NCI-H1694 treated with DMSO at 0.1 percent for 48 hours (cell line): Measurements from ENCODE around the gene RAMP3.
"Not testable (repeated sequence)": the region's sequence is repeated elsewhere in the genome, so short reads cannot be mapped to it uniquely, and the experiment has no call there.

Experiments used
- DNase-seq: peaks from one replicate; lab custom pipeline; 2025; lab: John Stamatoyannopoulos, UW

The RAMP3 gene

DNA sequence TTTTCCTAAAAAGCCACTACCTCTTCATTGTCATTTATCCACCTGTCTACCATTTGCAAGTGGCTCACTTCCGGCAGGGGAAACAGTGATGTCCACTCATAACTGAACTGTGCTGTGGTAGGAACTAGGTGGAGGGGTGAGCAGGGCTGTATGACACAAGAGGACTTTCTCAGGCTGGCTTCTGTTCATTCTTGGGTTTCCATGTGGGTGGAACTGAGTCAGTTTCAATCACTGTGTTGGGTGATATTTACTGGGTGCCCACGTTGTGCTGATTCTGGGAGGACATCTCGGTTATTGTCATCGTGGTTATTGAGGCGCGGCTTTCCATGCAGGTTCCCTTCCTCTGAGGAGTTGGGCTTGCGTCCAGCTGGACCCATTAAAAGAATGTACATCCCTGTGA lies 38.8 kb downstream of the RAMP3 start:
- no peak for DNase-seq

DNA sequence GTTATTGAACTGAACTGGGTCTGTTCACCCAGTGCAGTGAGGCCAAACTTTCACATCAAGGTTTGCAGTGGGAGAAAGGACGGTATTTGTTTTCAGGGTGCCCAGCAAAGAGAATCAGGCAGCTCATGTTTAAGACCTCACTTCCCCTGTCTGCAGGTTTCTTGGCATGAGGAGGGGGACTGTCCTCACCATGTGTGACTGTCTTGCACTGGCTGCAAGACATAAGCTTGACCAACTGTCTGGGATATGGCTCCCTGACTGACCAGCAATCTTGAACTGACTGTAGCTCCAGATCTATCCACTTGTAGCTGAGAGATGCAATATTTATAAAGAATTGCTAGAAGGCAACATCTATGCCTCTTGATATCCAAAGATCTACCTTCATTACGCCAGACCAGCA lies 39.9 kb downstream of the RAMP3 start:
- DNase-seq: no peak

DNA sequence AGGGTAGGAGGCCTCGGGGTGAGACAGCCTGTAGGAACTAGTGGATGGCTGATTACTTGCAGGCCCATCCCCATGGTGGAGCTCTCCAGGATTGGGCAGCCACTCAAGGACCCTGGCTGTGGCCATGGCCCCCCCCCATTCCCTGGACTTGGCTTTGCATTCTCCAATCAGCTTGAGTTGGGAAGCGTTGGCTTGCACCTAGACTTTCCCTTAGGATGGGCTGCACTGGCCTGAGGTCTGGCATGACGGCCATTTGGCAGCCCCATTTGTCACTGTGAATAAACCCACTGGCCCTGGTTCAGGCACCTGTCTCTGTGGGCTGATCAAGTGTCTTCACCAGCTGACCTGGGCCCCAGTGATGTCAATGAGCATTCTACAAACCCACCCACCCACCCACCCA lies 41.4 kb downstream of the RAMP3 start:
- no peak for DNase-seq

DNA sequence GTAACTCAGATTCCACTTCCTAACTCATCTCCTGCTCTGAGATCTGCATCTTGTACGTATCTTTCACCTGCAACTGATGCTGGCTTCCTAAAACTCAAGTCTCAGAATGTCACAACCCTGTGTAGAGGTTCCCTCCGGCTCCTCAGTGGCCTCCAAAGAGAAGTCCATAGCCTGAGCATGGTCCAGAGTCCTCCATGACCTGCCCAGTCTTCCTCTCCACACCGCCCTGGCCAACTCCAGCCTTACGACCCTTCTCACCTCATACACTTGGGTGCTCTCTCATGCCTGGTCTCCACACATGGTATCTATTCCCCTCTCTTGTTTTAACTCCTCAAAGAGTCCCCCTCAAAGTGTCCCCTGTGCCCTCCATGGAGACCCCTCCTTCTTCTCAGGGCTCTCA lies 41.9 kb downstream of the RAMP3 start:
- no peak for DNase-seq

DNA sequence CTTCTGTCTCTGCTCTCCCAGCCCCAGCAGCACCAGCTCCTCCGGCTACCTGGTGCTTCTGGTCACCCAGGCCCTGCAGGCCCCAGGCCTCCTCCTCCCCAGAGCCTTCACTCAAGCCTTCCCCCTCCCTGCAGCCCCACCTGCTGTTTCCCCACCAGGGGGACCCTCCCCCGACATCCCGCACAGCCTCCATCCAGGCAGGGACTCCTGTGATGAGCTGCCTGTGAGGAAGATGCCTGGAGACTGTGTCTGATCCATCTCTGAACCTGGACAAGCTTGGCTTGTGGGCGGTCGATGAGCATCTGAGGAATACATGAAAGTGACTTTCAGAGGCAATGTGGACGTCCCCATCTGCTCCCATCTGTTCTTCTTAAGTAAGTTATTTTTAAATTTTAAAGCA lies 45.0 kb downstream of the RAMP3 start:
- no peak for DNase-seq

DNA sequence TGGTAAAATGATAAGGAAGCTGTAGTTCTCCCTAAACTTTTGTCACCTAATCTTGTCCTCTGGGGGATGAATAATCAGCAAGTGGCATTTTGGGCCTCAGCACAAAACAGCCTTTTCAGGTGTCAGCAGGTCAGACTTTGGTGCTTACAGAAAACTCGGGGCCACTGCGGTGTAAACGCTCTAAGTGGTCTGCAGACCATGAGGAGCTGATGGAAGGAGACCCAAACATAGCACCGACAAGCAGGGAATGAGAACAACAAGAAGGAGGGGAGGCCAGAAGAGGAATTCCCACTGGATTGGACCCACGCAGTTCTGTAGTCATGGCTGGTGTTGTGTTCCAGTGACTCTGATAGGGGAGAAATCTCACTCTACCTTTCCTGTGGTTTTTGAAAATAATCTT lies 45.4 kb downstream of the RAMP3 start:
- no peak for DNase-seq

DNA sequence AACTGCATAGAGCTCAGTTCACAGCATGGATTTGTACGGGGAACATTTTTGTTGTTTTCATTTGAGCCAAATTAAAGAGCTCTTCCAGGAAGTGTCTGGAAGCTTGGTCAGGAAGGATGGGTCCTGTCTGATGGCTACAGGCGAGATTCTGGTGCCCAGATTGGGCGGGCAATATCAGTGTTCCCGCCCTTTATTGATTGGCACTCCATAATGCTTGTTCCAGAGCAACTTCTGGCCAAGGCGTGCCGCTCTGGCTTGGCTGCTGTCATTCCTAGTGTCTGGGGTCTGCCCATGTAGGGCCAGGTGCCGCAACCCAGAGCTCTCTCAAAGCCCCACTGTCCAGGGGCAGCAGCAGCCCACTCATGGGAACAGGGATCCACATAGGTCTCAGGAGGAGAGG lies 45.9 kb downstream of the RAMP3 start:
- no peak for DNase-seq

DNA sequence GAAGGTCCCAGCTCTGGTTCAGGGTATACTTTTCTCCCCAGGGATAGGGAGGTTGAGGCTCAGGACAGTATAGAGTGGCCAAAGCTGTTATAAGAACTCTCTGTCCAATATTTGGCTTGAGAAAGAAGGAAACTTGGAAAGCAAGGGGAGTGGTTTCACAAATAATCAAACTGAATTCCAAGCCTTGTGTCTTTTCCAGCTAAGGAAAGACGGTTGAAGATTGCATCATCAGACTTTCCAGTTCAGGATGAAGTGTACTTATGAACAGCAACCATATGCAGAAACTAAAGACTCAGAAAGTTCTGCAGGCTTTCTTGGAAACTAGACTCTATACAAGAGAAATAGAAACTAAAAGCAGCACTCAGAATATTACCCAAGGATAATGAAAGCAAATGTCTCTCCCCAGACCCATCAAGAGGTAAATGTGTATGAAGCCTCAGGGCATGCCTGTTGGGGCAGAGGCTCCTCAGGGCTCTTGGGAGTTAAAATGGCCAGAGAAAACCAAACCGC lies 46.4 kb downstream of the RAMP3 start:
- DNase-seq: no peak

DNA sequence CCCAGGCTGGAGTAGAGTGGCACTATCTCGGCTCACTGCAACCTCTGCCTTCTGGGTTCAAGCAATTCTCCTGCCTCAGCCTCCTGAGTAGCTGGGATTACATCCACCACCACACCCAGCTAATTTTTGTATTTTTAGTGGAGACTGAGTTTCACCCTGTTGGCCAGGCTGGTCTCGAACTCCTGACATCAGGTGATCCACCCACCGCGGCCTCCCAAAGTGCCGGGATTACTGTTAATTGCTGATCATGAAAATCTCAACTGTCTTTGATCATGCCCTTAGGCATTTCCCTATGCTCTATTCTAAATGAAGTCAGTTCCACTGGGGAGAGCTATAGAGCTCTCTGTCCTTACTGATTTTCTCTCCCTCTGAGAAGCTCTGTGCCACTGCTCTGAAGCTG lies 48.7 kb downstream of the RAMP3 start:
- DNase-seq: not testable (repeated sequence)

DNA sequence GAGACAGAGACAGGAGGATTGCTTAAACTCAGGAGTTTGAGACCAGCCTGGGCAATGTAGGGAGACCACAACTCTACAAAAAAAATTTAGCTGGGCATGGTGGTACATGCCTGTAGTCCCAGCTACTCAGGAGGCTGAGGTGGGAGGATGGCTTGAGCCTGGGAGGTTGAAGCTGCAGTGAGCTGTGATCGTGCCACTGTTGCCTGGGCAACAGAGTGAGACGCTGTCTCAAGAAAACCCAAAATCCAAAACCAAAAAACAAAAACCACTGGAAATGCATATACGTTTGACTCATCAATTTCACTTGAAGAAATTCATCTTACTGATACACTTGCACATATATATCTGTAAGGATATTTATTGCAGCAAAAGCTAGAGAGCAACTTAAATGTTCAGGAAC lies 52.3 kb downstream of the RAMP3 start:
- DNase-seq: not testable (repeated sequence)

DNA sequence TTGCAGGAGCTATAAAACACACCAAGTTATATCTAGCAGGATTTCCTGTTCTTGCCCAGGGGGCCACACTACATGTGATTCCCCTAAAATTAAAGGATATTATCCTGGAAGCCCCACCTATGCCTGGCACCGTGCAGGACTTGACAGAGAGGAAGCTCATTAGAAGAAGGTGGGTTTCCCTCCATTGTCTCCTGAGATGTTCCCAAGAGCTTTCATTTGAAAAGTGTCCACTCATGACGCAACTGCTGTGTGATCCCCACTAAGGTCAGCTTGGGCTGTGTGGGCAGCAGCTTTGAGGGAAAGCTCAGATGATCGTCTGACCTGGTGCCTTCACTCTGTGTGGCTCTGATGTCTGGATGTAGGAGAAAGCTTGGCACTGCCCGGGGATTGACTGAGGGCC lies 53.5 kb downstream of the RAMP3 start:
- no peak for DNase-seq

DNA sequence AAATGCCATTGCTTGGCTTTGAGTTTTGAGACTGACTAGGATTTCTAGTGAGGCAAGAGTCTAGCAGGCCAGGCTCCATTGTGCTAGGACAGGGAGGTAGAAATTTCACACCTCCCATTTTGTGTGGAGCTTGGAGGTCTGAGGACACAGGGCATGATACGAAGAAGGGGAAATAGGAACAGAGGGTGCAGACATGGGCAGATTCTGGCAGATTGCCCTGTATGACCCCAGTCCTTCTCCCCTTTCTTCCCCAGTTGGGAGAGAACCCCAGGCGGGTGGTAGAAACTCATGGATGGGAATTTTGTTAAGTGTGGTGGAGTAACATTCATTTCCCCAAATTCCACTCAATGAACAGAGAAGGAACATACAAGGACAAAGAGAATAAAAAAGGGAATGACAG lies 54.4 kb downstream of the RAMP3 start:
- no peak for DNase-seq

DNA sequence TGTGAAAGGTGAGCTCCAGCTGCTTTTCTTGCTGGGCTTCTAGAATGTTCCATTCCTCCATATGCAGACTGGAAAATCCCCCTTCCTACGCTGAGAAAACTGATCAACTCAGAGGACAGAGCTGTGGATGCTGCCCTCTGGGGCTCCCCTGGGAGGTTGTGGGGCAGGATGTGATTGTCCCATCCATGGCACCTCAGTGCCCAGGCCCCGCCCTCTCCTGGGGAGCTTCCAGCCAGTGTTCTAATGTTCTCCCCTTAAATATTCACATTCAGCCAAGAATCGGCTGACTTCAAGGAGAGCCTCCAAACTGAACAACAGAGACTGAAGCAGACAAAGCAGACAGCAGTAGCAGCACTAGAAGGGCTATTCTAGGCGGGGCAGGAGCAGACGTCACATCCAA lies 55.0 kb downstream of the RAMP3 start:
- no peak for DNase-seq

DNA sequence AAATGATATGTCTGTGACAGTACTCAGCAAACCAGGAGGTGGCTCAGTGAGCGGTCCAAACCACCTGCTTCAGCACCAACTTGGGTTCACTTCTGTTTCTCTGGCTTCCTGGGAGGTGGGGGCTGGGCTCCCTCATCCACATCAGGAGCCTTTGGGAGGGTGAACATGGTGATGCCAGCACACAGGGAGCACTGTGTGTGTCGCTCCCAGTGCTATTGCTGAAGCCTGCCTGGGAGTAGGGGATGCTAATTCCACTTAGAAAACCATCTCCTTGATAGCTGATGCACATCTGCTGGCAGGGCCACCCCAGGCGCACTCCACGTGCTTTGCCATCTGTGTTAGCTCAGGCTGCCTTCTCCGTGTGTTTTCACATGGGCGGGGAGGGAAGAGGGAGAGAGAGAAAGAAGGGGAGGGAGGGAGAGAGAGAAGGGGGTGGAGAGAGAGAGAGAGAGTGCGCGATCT lies 58.0 kb downstream of the RAMP3 start:
- peak; percentile 79 for DNase-seq

DNA sequence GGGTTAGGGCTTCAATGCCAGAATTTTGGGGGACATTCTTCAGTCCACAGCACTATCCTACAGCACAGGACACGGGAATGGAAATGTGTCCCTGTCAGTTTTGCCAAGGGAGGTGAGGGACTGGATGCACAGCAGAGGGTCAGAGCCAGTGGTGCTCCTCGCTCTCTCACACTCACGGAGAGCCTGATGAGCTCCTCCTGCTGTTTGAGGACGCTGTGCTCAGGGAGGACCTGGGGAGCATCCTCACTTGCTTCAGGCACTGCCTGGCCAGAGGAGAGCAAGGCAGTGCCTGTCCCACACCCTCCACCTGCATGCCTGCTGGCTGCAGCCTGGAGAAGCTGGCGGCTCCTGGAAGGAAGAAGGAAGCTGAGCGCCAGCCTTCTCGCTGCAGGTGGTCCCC lies 58.6 kb downstream of the RAMP3 start:
- DNase-seq: no peak

DNA sequence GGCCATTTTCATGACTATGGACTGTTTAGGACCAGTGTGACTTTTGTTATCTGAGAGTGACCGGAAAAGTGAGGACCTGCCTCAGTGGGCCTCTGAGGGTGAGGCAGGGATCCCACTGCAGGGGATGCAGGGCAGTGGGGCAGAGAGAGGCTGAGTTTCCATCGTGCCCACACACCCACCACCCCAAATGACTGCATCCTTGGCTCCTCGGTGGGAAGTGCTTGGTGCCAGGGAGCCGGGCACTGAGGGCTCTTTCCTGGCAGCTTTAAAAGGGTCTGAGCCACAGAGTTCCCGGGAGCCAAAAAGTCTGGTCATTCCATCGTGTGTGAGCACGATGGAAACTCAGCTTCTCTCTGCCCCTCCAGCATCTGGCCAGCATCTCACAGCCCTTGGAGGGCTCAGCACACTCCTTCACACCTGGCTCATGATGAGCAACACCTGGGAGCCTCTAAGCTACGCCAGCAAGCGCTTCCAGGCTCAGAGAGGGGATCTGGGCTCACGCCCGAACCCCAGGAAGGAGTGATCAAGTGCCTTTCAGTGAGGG lies 59.1 kb downstream of the RAMP3 start:
- DNase-seq: no peak

DNA sequence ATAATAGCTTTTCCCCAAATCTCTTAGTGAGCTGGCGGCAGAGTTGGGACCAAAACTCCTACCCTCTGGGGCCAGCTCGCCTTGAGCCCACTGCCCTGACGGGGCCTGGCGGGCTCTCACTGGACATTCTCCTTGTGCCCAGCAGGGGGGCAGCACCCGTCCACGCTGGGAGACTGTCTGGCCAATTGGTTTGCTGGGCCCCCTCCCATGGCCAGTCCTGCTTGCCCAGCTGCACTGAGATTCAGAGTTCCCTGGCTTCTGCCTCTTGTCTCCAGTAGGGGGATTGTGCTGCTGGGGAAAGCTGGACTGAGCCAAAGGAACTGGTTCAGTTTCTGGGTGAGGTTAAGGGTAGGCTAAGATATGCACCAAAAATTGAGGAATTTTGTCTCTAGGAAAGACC lies 59.8 kb downstream of the RAMP3 start:
- DNase-seq: no peak

DNA sequence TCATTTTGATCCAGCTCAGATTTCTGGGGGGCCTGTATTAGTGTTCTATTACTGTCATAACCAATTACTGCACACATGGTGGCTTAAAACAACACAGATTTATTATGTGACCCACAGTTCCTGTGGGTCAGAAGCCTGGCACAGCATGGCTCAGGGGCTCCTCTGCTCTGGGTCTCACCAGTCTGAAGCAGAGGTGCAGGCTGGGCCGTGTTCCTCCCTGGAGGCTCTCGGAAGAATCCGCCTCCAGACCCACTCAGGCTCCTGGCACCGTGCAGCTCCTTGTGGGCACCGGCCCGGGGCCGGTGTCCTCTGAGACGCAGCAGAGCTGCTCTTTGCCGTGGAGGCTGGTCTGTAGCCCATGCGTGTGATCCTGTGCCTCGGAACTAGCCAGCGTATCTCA lies 61.5 kb downstream of the RAMP3 start:
- DNase-seq: no peak

DNA sequence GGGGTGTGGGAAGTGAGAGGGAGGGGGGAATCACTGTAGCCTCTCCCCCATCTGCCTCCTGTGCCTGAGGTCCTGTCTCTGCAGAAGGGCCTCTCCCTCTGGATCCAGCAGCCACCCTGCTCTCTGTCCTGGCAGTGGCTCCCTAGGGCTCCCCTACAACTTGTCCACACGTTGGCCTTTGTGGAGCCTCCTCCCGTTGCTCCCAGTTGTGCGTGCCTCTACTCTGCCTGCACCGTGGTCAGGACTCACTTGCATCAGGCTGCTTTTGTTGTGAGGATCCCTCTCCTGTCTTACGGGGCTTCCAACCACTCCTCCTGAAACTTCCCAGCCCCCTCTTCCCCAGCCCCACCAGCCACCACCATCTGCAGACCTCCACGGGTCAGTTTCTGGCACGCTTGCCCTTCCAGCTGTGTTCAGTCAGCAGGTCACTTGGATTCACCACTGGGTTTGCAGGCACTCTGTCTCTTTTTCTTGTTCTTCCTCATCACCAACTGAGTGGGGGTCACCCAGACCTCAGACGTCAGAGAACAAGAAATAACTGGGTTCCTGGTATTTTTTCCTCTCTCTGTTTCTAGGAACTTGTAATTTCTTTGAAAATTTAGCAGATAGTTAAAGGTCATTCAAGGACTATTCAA lies 62.3 kb downstream of the RAMP3 start:
- DNase-seq: no peak

DNA sequence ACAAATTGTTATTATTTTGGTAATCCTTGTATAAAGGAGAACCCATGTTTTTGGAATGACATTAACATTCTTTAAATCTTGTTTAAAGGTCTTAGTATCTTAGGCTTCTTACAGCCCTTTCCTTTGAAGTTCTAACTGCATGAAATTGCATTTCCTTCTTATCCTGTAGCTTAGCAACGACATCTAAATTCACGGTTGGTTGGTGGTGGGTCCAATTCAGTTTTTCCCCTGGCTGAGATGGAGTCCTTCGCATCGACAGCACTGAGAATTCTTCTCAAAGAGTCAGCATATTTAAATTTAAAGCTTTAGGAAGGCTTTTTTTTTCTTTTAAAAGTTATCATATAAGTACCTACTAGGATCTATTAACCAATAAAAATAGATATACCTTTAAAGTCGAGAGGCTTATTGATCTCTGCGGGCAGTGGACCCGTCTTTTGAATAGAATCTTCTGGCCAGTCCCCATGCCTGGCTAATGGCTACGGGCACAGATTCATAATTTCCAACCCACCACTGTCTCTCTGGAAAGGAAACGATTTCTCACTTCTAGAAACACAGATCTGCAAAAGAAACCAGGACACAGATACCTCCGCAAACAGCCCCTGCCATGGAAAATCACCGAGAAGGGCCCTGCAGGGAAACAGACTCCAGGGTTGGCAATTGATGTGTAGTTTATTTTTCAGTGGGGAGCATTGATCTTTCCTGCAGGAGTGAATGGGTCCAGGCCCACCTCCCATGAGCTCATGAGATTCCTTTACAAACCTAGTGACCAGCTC lies 63.4 kb downstream of the RAMP3 start:
- DNase-seq: no peak

DNA sequence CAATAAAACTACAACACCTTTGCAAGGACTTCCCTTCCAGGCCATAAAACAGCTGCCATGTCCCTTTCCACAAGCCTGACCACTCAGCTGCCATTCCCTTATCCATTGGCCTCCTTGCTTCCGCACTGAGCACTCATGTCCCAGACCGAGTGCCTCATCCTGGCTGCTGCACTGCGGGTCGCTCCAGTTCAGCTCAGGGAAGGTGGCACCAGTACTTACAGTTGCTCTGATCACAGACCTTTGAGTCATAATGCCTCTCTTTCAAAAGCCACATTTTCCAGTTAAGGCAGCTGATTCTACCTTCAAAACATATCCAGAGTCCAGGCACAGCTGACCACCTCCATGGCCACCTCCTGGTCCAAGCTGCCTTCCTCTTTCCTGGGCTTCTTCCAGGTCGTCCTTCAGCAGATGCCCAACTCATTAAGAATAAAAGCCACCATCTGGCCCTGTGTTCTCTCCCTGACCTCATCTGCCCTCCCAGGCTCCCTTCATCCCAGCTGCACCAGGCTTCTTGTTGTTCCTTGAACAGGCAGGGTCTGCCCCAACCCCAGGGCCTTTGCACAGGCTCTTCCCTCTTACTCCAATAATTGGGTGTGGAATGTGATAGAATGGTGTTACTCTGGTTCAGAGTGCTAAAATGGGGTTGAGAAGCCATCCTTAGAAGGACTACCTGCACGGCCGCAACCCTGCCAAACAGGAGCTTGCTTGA lies 64.5 kb downstream of the RAMP3 start:
- DNase-seq: no peak

DNA sequence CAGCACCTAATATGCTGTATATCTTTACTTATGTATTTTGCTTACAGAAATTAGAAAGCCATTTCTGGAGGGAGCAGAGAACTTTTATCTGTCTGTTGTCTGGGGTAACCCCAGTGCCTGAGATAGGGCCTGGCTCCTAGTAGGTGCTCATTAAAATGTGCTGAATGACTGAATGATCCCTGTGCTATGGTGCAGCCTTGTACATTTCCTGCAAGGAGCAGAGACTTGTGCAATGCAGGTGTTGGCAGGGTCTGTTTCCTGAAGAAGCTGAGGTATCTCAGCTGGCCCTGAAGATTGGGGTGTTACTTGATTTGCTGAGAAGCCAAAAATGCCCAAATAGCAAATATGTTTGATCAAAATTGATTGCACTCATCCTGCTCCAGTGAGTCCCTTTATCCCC lies 65.5 kb downstream of the RAMP3 start:
- no peak for DNase-seq
